ENCODE data around the gene MINDY4.
"Not testable (repeated sequence)": the region's sequence is repeated elsewhere in the genome, so short reads cannot be mapped to it uniquely, and the experiment has no call there.

The MINDY4 gene

DNA sequence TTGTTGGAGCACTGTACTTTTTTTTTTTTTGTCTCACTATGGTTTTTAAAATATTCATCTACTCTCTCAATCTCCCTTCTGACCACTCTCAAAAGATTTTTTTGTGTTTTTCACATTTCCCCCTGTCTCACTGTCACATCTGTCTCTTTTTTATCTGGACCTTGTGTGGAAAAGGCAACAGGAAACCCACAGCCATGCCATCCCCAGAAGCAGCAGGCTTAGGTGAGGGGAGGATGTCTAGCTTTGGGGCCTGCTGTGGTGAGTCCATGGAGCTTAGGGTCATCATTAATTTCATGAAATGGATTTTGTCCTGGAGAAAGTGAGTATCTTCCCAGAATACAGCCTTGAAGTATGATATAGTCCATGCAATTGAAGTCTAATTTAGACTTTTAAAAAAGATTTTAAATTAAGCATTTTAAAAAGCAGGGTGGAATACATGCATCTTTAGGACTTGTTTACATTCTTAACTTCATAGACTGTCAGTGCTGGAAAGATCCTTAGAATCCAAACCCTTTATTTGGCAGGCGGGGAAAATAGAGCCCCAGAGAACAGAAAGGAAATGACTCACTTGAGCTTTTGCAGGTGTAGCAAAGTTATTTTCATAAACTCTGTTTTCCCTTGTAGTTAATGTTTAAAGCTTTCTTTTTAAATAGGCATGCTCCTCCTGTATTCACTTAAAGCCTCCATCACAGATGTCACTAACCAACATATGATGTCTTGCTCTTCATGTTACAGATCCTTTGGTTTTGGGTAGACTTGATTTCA, 25.1 kb downstream of the MINDY4 start:
- H3K4me3 ChIP-seq = no peak overlapping the region
- H3K27ac ChIP-seq = peak overlapping the region in 5 of 21 experiments; percentile 15 to 62 (median 30)

DNA sequence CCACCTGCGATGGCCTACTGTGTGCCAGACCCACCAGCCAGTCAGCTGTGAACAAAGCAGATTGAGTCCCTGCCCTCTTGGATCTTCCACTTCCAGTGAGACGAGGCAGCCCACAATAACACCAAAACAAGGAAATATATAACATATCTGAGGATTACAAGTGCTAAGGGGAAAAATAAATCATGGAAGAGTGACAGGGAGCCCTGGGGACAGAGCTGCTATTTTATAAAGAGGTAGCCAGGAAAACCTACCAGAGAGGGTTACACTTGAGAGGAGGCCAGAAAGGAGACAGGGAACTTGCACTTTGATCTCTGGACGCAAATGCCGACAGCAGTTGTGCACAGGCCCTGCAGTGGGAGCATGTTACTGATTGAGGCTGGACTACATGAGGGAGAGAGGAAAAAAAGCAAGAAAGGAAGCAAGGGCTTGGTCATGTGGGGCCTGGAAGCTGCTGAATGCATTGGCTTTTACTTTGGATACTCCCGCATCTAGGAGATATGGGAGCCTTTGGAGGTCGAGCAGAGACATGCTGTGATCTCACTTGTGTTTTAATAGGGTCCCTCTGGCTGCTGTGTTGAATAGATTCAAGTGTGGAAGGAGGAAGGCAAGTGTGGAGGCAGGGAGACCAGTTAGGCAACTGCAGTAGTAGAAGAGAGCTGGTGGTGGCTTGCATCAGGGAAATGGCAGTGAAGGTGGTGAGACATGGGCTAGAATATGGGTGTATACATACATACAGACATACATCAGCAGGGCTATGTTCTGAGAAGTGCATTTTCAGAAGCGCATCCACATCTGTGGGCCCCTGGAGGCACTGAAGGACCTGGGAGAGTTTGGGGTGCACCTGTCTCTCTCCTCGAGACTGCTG, 26.2 kb downstream of the MINDY4 start:
- Histone ChIP-seq H3K4me3 (no peak overlapping the region), H3K27ac (no peak overlapping the region)

DNA sequence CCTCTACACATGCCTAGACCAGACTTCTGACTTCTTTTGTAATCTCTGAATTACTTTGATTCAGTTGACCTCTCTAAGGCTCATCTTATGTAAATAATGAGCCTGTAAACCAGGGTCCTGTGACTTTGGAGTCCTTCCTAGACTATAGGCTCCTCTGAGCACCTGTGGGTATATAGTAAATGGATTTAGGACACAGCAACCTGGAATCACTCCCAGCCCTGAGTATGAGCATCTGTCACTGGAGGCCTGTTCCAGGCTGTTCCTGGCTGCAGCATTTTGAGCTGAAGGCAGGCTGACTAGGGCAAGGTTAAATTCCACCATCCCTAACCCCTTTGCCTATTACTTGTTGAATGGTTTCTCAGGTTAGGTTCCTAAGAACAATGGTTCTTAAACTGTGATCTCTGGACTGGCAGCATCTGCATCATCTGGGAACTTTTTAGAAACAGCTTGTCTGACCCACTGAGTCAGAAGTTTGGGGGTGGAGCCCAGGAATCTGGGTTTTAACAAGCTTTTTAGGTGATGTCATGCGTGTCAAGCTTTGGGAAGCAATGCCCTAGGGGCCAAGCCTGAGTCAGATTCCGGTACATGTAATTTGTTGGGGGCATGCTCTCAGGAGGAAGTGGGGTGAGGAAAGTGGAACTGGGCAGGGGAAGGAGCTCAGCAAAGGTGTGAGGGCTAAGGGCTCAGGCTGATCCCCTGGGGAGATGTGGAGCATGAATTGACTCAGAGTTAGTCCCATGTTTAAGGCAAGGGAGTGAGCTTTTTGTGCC, 28.2 kb downstream of the MINDY4 start:
- Histone ChIP-seq H3K4me3 (no peak overlapping the region), H3K27ac (peak overlapping the region in 9 of 21 experiments; percentile 2 to 64 (median 44))

- Histone ChIP-seq H3K4me3 (no peak overlapping the region), H3K27ac (peak overlapping the region in 5 of 21 experiments; percentile 3 to 69 (median 42))
Measured at GRCh38 chr7:30799976-30800661, 28.9 kb downstream of the MINDY4 start.

DNA sequence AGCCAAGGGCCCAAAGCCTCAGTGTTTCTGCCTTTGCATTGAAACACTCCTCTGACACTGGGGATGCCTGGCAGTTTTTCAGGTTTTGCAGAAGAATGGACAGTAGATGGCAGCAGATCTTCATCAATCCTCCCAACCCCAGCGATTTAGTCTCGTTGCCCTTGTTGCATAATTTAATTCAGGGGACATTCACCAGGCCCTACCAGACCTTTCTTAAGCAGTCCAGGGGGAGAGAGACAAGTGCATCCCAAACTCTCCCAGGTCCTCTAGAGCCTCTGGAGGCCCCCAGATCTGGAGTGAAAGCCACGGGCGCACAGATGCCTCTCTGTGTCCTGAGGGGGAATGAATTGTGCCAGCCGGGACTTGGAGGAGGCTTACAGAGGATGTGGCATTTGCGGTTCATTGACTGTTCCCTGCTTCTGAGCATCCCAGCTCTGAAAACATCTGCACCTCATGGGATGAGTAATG, 29.6 kb downstream of the MINDY4 start:
- Histone ChIP-seq H3K4me3 (no peak overlapping the region), H3K27ac (peak overlapping the region in 4 of 21 experiments; percentile 13 to 69 (median 40))

- no peak overlapping the region for H3K4me3 ChIP-seq
- H3K27ac ChIP-seq = no peak overlapping the region
Measured at GRCh38 chr7:30802812-30803211, 31.6 kb downstream of the MINDY4 start.

GRCh38 chr7:30804078-30804661, 33.0 kb downstream of the MINDY4 start:
- Histone ChIP-seq H3K27ac (peak overlapping the region in 3 of 21 experiments; percentile 12 to 25 (median 20)), H3K4me3 (no peak overlapping the region)

DNA sequence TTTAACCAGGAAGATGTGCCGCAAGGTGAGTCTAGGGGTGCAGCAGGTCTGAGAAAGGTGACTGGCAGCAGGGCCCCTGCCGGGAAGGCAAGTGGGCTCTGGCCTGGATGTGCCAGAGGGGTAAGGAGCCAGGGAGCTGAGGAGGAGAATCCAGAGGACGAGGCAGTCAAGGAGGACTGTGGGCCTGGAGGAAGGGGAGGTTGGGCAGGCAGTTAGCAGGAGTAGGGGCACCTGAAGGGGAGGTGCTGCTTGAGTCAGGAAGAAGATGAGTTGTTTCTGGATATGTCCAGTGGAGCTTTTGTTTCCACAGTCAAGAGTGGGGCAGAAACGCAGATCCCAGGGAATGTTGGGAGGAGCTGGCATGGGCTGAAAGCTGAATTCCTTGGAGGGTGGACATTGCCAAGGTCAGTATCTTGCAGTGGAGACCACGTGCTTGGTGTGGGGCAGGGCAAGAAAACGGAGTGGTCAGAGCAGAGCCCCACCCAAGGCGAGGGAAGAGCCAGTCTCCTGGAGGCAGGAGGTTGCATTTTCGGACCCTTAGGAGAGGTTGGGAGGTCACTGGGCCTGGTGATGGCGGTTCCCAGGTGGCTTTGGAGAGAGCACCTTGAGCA, 34.0 kb downstream of the MINDY4 start:
- Histone ChIP-seq H3K4me3 (no peak overlapping the region), H3K27ac (peak overlapping the region in 2 of 21 experiments; percentile 12 to 20)

GRCh38 chr7:30805931-30806330, 34.7 kb downstream of the MINDY4 start:
- H3K27ac ChIP-seq = no peak overlapping the region
- no peak overlapping the region for H3K4me3 ChIP-seq

DNA sequence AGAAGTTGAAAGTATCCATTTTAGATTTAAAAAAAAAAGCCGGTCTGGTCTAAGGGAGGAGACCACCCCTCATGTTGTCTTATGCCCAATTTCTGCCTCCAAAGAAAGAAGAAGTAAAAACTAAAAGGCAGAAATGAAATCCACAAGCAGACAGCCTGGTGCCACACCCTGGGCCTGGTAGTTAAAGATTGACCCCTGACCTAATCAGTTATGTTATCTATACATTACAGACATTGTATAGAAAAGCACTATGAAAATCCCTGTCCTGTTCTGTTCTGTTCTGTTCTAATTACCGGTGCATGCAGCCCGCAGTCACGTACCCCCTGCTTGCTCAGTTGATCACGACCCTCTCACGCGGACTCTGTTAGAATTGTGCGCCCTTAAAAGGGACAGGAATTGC, 36.3 kb downstream of the MINDY4 start:
- H3K4me3 ChIP-seq, H3K27ac ChIP-seq: not testable (repeated sequence)

DNA sequence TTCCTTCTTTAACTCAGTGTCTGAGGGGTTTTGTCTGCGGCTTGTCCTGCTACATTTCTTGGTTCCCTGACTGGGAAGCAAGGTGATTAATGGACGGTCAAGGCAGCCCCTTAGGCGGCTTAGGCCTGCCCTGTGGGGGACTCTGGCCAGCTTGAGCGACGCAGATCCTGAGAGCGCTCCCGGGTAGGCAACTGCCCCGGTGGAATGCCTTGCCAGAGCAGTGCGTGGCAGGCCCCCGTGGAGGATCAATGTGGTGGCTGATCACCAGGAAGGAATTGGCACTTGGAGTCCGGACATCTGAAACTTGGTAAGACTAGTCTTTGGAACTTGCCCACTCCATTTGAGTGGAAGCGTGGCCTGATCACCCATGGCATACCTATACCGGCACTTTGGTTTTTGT, 36.7 kb downstream of the MINDY4 start:
- H3K4me3 ChIP-seq, H3K27ac ChIP-seq: not testable (repeated sequence)

DNA sequence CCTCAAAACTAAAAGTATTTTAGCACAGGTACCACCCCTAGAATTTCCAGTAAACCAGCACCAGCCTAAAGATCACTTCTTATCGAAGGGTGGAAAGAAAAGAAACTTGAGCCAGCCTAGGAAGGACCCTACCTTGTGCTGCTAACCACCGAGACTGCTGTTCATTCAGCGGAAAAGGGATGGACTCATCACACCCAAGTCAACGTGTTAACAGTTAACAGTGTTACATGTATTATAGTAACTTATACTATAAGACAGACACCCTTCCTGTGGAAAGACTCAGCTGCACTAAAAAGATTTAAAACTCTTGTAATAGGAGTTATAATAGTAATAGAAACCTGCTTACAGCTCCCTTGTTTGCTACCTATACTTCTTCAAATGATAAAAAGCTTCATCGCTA, 39.8 kb downstream of the MINDY4 start:
- no peak overlapping the region for H3K27ac ChIP-seq

GRCh38 chr7:30812676-30813075, 41.5 kb downstream of the MINDY4 start:
- no peak overlapping the region for H3K4me3 ChIP-seq
- H3K27ac ChIP-seq = peak overlapping the region in 2 of 21 experiments; percentile 76 to 81

More for the DNA sequence above, 39.8 kb downstream of the MINDY4 start:
- no peak overlapping the region for H3K4me3 ChIP-seq

- peak overlapping the region in 4 of 21 experiments; percentile 4 to 81 (median 41) for H3K27ac ChIP-seq
- no peak overlapping the region for H3K4me3 ChIP-seq
Measured at GRCh38 chr7:30813466-30813865, 42.2 kb downstream of the MINDY4 start.

DNA sequence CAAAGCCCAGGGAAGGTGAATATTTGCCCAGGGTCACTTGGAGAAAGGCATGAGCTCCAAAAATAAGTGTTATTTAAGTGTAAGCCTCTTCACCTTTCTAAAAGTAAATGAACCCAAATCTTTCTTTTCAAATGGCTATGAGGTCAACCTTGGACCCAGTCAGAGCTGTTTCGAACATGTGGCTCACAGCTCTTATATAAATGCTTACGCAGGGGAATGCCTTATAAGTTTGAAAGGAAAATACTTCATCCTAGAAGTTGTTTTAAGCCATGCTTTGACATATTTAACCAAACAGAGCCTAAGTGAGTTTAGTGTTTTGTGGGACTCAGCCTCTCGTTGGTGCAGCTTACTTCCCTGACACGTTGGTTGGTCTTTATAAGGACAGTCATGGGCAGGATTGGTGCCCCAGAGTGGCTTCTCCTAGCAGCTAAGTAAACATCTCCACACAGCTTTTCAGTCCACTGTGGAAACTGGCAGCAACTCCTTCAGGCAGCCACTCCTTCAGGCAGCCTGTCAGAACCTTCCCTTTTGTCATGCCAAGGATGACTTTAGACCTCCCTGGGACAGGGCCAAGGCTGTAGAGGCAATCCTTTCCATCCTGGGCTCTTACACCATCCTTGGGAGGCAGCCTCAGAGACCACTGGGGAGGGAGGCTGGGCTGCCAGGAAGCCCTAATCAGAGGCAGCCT, 43.6 kb downstream of the MINDY4 start:
- Histone ChIP-seq H3K4me3 (no peak overlapping the region), H3K27ac (peak overlapping the region in 14 of 21 experiments; percentile 19 to 83 (median 64))

- Histone ChIP-seq H3K27ac (peak overlapping the region in 17 of 21 experiments; percentile 19 to 83 (median 65)), H3K4me3 (no peak overlapping the region)
Measured at GRCh38 chr7:30815388-30815854, 44.2 kb downstream of the MINDY4 start.

GRCh38 chr7:30815951-30816644, 44.9 kb downstream of the MINDY4 start:
- Histone ChIP-seq H3K4me3 (no peak overlapping the region), H3K27ac (peak overlapping the region in 19 of 21 experiments; percentile 29 to 83 (median 63))

All from skin epidermis (tissue), 12 donors.